Left lung (tissue), 10 donors: ENCODE measurements around the gene LILRB3. TPM values are rescaled to one million over a fixed set of nuclear protein-coding genes. Genes with fewer than 3 reads are reported as not detected.

Experiments used
- ATAC-seq: fragments of 200-7000 bp; cut with Tn5 transposase; one replicate; pipeline ENCODE4 v1.9.1; 2020; ENCODE audit warnings: moderate library complexity
- DNase-seq, 4 donors: peaks; one replicate each; pipeline ENCODE4 v3.0.0-alpha.2; 2013 to 2020
- H3K27ac ChIP-seq, 2 donors: fragments of 200-600 bp; sonication (generic) in 1 of 2; one replicate each; pipeline versions ENCODE4 v1.5.0 to v1.8.0; 2020 to 2021
- H3K27me3 ChIP-seq, 2 donors: fragments of 200-600 bp; sonication (generic) in 1 of 2; one replicate each; pipeline versions ENCODE4 v1.5.0 to v1.8.0; 2020 to 2021
- H3K36me3 ChIP-seq, 2 donors: fragments of 200-600 bp; sonication (generic) in 1 of 2; one replicate each; pipeline versions ENCODE4 v1.5.0 to v1.8.0; 2020 to 2021
- H3K4me1 ChIP-seq, 2 donors: fragments of 200-600 bp; one replicate each; pipeline ENCODE4 v1.8.0; 2021
- H3K4me3 ChIP-seq, 2 donors: fragments of 200-600 bp; sonication (generic) in 1 of 2; one replicate each; pipeline versions ENCODE4 v1.5.0 to v1.8.0; 2020 to 2021; ENCODE audit warnings: mild to moderate bottlenecking in 1 of 2
- H3K9me3 ChIP-seq, 2 donors: fragments of 200-600 bp; sonication (generic) in 1 of 2; one replicate each; pipeline versions ENCODE4 v1.5.0 to v1.8.0; 2020 to 2021
- intact Hi-C, 2 donors: fragments of 100-400 bp; cut with DNase I; formaldehyde crosslinking; loops; one replicate each; pipeline versions ENCODE4 v1.11.2 to v1.14.2; 2022
- polyA plus RNA-seq, 6 donors: library from polyadenylated mRNA; unstranded; fragments of 120-200 nt; gene quantifications; one replicate each; pipeline ENCODE4 v1.2.1, GENCODE V29; 2013; ENCODE audit not compliant: insufficient read length in 6 of 6
- total RNA-seq, 2 donors: library from RNA; stranded (reverse); fragmentation: NEBNext Ultra II Directional; extraction: Animal tissue kit (Norgen Biotek cat#: 25700); gene quantifications; one replicate each; pipeline ENCODE4 v1.2.1, GENCODE V29; 2021
- TF ChIP-seq, protein P1 (sequence below), 2 donors: fragments of 200-600 bp; sonication (generic) in 1 of 2; IDR thresholded peaks; one replicate each; pipeline versions ENCODE4 v1.5.0 to v1.8.0; 2021; ENCODE audit warnings: antibody characterized with exemption in 2 of 2
- donor health status: DM: no; HTN: yes; CAD: no.
- donor health status: DM: no; HTN: no; CAD: no.

LILRB3 gene
- total and polyA plus RNA-seq, 8 donors = 2.1 to 90.8 (median 2.6) TPM

DNA sequence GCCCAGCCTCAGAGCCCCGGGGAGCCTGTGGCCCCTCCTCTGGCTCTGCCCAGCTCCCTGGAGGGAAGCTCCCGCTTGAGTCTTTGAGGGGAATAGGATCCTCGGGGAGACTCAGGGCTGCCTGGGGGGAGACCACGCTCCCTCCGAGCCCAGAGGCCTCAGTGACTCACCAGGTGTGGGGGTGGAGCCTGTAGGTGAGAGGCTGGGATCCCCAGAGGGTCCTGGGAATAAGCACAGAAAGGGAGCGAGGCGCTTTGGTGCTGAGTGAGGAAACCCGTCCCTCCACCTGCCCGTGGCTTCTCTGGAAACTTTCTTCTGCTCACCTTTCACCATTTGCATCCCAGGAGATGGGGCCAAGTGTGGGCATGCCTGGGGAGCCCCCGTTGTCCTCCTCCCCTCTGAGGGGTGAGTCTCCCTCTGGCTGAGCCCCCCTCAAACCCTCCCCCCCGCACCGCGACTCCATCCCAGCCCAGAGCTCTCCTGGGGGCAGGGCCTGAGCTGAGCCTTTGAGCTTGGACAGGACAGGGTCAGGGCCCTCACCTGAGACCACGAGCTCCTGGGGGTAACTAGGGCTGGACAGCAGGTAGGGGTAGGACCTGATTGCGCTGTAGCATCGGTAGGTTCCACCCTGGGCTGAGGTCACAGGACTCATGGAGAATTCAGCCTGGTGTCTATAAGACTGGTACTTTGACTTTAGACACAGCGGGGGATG is 31.5 kb upstream of the LILRB3 start:
- Histone ChIP-seq H3K36me3 (no peaks in the 10 kb centered on the region), H3K9me3 (no peaks in the 10 kb centered on the region), H3K4me3 (no peak overlapping the region), H3K27me3 (peaks cover 0 to 68% of the 10 kb centered on the region in 2 donors), H3K27ac (no peak overlapping the region), H3K4me1 (peaks cover 0 to 8% of the 10 kb centered on the region in 2 donors)
- intact Hi-C loops = no loop called here
- TF ChIP-seq, protein P1, sequence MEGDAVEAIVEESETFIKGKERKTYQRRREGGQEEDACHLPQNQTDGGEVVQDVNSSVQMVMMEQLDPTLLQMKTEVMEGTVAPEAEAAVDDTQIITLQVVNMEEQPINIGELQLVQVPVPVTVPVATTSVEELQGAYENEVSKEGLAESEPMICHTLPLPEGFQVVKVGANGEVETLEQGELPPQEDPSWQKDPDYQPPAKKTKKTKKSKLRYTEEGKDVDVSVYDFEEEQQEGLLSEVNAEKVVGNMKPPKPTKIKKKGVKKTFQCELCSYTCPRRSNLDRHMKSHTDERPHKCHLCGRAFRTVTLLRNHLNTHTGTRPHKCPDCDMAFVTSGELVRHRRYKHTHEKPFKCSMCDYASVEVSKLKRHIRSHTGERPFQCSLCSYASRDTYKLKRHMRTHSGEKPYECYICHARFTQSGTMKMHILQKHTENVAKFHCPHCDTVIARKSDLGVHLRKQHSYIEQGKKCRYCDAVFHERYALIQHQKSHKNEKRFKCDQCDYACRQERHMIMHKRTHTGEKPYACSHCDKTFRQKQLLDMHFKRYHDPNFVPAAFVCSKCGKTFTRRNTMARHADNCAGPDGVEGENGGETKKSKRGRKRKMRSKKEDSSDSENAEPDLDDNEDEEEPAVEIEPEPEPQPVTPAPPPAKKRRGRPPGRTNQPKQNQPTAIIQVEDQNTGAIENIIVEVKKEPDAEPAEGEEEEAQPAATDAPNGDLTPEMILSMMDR (IDR thresholded peaks at IDR 0.05) = no peak
- DNase-seq = no peak
- ATAC-seq = no peak

DNA sequence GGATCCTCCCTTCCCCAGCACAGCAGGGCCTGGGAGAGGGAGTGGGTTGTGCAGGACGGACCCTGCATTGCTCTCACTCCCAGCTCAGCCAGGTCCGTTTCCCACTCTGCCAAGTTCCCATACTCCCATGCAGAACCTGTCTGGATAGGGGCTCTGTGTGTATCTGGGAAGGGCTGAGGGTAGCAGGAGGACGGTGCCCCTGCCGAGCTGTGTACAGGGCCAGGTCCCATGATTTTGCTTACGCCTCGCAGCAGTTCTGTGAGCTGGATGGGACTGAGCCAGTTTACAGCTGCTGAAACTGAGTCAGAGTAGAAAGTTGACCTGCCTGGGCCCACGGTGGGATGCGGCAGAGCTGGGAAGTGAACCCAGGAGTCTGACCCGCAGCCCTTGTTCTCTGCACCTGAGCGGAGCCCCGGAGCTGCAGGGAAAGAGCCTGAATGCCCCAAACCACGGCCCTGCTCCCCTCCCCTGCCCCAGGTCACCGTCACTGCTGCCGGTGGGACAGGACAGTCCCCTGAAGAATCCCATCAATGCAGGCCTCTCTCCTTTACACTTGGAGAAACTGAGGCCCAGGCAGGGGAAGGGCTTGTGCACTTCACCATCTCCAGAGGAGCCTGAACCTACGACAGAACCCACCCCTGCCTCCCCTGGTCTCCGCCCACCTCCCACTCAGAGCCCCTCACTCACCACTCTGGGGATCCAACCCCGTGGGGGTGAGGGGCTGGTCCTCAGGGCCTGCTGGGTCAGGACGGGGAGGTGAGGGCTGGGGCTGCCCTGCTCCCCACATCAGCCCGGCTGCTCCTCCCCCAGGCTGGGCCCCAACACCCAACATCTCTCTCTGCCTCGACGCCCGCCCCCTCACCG is 30.8 kb upstream of the LILRB3 start:
- Histone ChIP-seq H3K9me3 (no peaks in the 10 kb centered on the region), H3K4me3 (no peak overlapping the region), H3K27ac (no peak overlapping the region), H3K36me3 (no peaks in the 10 kb centered on the region), H3K4me1 (peaks cover 0 to 14% of the 10 kb centered on the region in 2 donors), H3K27me3 (peaks cover 0 to 69% of the 10 kb centered on the region in 2 donors)
- TF ChIP-seq, protein P1 (IDR thresholded peaks at IDR 0.05) = no peak
- intact Hi-C loops = no loop called here
- DNase-seq (no peak), ATAC-seq (no peak)

DNA sequence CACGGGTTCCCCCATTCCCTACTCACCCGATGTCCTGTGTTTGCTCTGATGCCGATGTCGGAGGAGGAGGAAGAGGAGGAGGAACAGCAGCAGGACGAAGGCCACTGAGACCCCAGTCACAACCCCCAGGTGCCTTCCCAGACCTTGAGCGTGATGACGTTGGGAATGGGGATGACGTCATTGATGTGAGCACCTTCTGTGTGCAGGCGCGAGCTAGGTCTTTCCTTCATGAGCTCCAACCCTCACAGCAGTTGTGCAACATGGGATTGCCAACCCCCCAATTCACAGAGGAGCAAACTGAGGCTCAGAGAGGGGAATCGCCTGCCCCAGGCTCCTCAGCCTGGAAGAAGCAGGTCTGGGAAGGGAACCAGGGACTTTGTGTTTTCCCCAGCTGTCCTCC is 30.0 kb upstream of the LILRB3 start:
- no peaks in the 10 kb centered on the region for H3K36me3 ChIP-seq
- ATAC-seq = no peak
- no peak overlapping the region for H3K4me3 ChIP-seq
- H3K27ac ChIP-seq = no peak overlapping the region
- intact Hi-C loops = no loop called here
- H3K4me1 ChIP-seq = peaks cover 0 to 21% of the 10 kb centered on the region in 2 donors
- DNase-seq = no peak
- H3K9me3 ChIP-seq = no peaks in the 10 kb centered on the region
- H3K27me3 ChIP-seq = peaks cover 0 to 74% of the 10 kb centered on the region in 2 donors
- TF ChIP-seq, protein P1 (IDR thresholded peaks at IDR 0.05) = no peak

DNA sequence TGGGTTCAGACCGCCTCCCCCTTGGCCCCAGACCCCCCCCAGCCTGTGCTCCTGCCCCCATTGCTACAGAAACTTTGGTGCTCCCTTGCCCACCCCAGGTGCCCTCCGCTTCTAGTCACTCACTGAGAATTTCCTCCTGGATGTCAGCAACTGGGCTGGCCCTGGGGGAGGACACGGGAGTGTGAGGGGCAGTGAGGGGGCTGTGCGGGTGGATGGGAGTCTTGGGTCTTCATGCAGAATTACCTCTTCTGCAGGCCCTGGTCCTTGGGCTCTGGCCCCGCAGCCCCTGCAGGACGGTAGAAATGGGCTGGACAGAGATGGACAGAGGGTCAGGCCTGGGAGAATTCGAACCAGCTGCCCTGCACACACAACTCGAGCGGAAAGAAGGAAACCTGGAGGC is 29.4 kb upstream of the LILRB3 start:
- TF ChIP-seq, protein P1 (IDR thresholded peaks at IDR 0.05) = no peak
- intact Hi-C loops = no loop called here
- no peak for ATAC-seq

DNA sequence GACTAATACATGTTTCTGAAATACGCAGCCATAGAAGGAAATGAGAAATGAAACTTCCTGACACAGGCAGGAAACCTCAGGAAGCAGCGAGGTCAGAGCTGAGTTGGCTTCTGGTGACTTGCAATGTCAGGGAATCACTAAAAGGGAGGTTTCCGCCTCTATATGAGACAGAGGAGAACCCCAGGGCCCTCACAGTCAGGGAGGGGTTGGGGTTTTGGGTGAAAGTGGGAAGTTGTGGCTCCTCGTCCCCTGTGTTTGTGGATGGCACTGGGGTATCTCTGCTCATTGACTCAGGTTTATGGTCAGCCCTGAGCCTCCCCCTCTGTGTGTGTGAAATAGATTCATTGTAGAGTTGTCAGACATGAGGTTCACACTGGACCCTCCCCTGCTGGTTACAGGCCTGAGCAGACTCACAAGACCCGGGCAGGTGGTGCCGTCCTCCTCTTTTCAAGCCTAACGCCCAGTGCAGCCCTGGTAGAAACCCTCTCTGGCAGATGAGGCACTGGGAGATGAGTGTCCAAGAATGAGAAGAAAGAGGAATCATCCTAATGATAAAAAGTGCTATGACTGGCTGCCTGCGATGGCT is 25.3 kb upstream of the LILRB3 start:
- TF ChIP-seq, protein P1 (IDR thresholded peaks at IDR 0.05) = no peak
- ATAC-seq (peak; percentile 90), DNase-seq (peak in 2 of 4 donors; percentile 19 to 73)
- Histone ChIP-seq H3K4me3 (no peak overlapping the region), H3K4me1 (peaks cover 0 to 33% of the 10 kb centered on the region in 2 donors), H3K27me3 (peaks cover 0 to 29% of the 10 kb centered on the region in 2 donors), H3K27ac (peak overlapping the region in 1 of 2 donors; percentile 87), H3K9me3 (no peaks in the 10 kb centered on the region), H3K36me3 (no peaks in the 10 kb centered on the region)
- intact Hi-C loops = no loop called here

More for the DNA sequence above, 29.4 kb upstream of the LILRB3 start:
- Histone ChIP-seq H3K27ac (no peak overlapping the region), H3K36me3 (no peaks in the 10 kb centered on the region), H3K9me3 (no peaks in the 10 kb centered on the region), H3K4me3 (no peak overlapping the region), H3K4me1 (peaks cover 0 to 27% of the 10 kb centered on the region in 2 donors), H3K27me3 (peaks cover 0 to 68% of the 10 kb centered on the region in 2 donors)
- no peak for DNase-seq
